Panc1 (cell line): ENCODE data around the gene CAND2. TPM values are rescaled to one million over a fixed set of nuclear protein-coding genes. Genes with fewer than 3 reads are reported as not detected.
A peak's percentile ranks its signal among the peaks of the same experiment; 100 is the strongest.

ENCODE experiments used
- ATAC-seq: fragments of 200-7000 bp; cut with Tn5 transposase; 2 replicates; pipeline ENCODE4 v1.9.1; 2020; ENCODE audit warnings: mild to moderate bottlenecking, moderate library complexity
- BruUV-seq: library from RNA; stranded (reverse); fragments of 400-500 nt; replicated peaks from 2 replicates; lab custom pipeline; 2021; lab: Mats Ljungman, UMichigan
- CTCF ChIA-PET: fragments of 300-600 bp; sonication (Branson Sonifier 250); formaldehyde crosslinking; loops from one replicate; lab custom pipeline; 2022; ENCODE audit warnings: antibody characterized with exemption; lab: Charles Lee
- POLR2A ChIA-PET: fragments of 300-600 bp; sonication (Branson Sonifier 250); formaldehyde crosslinking; loops from one replicate; lab custom pipeline; 2022; ENCODE audit warnings: antibody characterized with exemption; lab: Charles Lee
- DNase-seq: peaks from one replicate; pipeline ENCODE4 v3.0.0-alpha.2; 2010; ENCODE audit warnings: low read depth, low spot score
- H3K27ac ChIP-seq: 2 replicates; pipeline ENCODE4 v1.5.1; 2011; ENCODE audit warnings: mild to moderate bottlenecking, low read length, inconsistent platforms
- H3K27me3 ChIP-seq: fragments of 200-500 bp; sonication (Bioruptor generic); 2 replicates; pipeline ENCODE4 v1.6.0; 2014; ENCODE audit warnings: low read length, inconsistent platforms; ENCODE audit not compliant: control insufficient read depth, insufficient read depth
- H3K36me3 ChIP-seq: fragments of 200-500 bp; sonication (Bioruptor generic); 2 replicates; pipeline ENCODE4 v1.5.1; 2014; ENCODE audit warnings: inconsistent platforms, mild to moderate bottlenecking, low read length, moderate library complexity; ENCODE audit not compliant: control insufficient read depth, insufficient read depth
- H3K4me1 ChIP-seq: 2 replicates; pipeline ENCODE4 v1.5.1; 2011; ENCODE audit warnings: inconsistent platforms, mild to moderate bottlenecking, low read length, moderate library complexity; ENCODE audit not compliant: control insufficient read depth, insufficient read depth
- H3K4me3 ChIP-seq, 2 experiments: 2 replicates each; pipeline ENCODE4 v1.5.1; 2011 to 2012; ENCODE audit warnings: low read depth in 2 of 2, low read length in 2 of 2, mild to moderate bottlenecking in 2 of 2, inconsistent platforms in 1 of 2, moderate library complexity in 1 of 2
- H3K9me3 ChIP-seq: fragments of 200-500 bp; sonication (Bioruptor generic); 2 replicates; pipeline ENCODE4 v1.5.1; 2014; ENCODE audit warnings: low read depth, mild to moderate bottlenecking, inconsistent platforms, low read length, moderate library complexity; ENCODE audit not compliant: control insufficient read depth, insufficient read depth
- CTCF ChIP-seq: fragments of 450-650 bp; IDR thresholded peaks from 2 replicates; pipeline ENCODE4 v1.5.1; 2017; ENCODE audit warnings: mild to moderate bottlenecking
- POLR2AphosphoS5 ChIP-seq: IDR thresholded peaks from 2 replicates; pipeline ENCODE4 v1.6.1; 2012; ENCODE audit warnings: mild to moderate bottlenecking, low read depth, low read length, moderate library complexity
- REST ChIP-seq, 2 experiments: IDR thresholded peaks; 2 replicates each; pipeline ENCODE4 v1.6.1; 2011 to 2012; ENCODE audit warnings: low read depth in 2 of 2, control low read depth in 1 of 2, low read length in 1 of 2, mild to moderate bottlenecking in 1 of 2, moderate library complexity in 1 of 2; ENCODE audit not compliant: insufficient read depth in 1 of 2
- SIN3A ChIP-seq: IDR thresholded peaks from 2 replicates; pipeline ENCODE4 v1.6.1; 2012; ENCODE audit warnings: low read depth, mild to moderate bottlenecking, low read length, moderate library complexity, borderline replicate concordance; ENCODE audit not compliant: insufficient read depth
- TCF7L2 ChIP-seq: IDR thresholded peaks from 2 replicates; pipeline ENCODE4 v1.6.1; 2011; ENCODE audit warnings: mild to moderate bottlenecking, low read depth, low read length, inconsistent platforms
- in situ Hi-C: cut with HindIII; loops from 2 replicates; pipeline ENCODE4 v1.10.0; 2016; ENCODE audit warnings: low sequenced_read_pairs, low pct_unique_long_range_greater_than_20kb
- intact Hi-C: fragments of 100-400 bp; cut with micrococcal nuclease; formaldehyde crosslinking; loops from one replicate; pipeline ENCODE4 v1.10.0; 2022; ENCODE audit not compliant: unreplicated experiment
- total RNA-seq: library from RNA; stranded (reverse); gene quantifications from one replicate; pipeline ENCODE4 v1.2.1, GENCODE V29; 2021; ENCODE audit not compliant: unreplicated experiment

CAND2 gene
- total RNA-seq, 1 experiment from 2014 or later, result 0.13 TPM

GRCh38 chr3:12841149-12841969 lies 44.9 kb downstream of the CAND2 start, which contains the start of gene RPL32:
Gene RPL32, minus strand, starts transcription at chr3:12841565. Its CDS starts 1,328 bp downstream, at chr3:12840237.
- no TSS peak for BruUV-seq
- peaks cover 33% of the 10 kb centered on the region for H3K36me3 ChIP-seq
- H3K9me3 ChIP-seq, result no peaks in the 10 kb centered on the region

More at GRCh38 chr3:12841149-12841969, 44.9 kb downstream of the CAND2 start, which contains the start of gene RPL32:
- in situ Hi-C loops (no loop called here), intact Hi-C loops (no loop called here)
- peak; percentile 95 for ATAC-seq
- peaks cover 19% of the 10 kb centered on the region for H3K4me1 ChIP-seq
- peak within 1 kb of the TSS; percentile 93 for H3K27ac ChIP-seq
- ChIA-PET POLR2A (no interaction called here), CTCF (interaction anchor here (0.5 to 1.8 kb wide), 3 partner anchors 31 to 203 kb away, joined by 3 to 6 read pairs (median 3); no protein-coding TSS in a partner anchor)
- DNase-seq, result peak; percentile 82
- peak within 1 kb of the TSS; percentile 96 to 99 for H3K4me3 ChIP-seq
- no peaks in the 10 kb centered on the region for H3K27me3 ChIP-seq
- TF ChIP-seq REST (IDR thresholded peaks at IDR 0.05; ENCODE audit: insufficient read depth in 1 of 2, low read depth in 2 of 2, low read length in 1 of 2) (no peak), CTCF (peak; percentile 86), POLR2AphosphoS5 (peak; percentile 94), TCF7L2 (no peak), SIN3A (no peak)
